Stomach (tissue), 9 donors: Measurements from ENCODE around the gene KRTAP10-5. TPM values are rescaled to one million over a fixed set of nuclear protein-coding genes. Genes with fewer than 3 reads are reported as not detected.
"Not testable (repeated sequence)": the region's sequence is repeated elsewhere in the genome, so short reads cannot be mapped to it uniquely, and the experiment has no call there.

Experiments
- DNase-seq, 2 donors: peaks; one replicate each; pipeline versions ENCODE4 v3.0.0 to v3.0.0-alpha.2; 2013 to 2019
- H3K27ac ChIP-seq, 5 donors: fragments of 200-600 bp in 4 of 5; sonication (generic) in 4 of 5; one replicate each; pipeline ENCODE4 v1.5.1; 2013 to 2019; ENCODE audit warnings: mild to moderate bottlenecking in 1 of 5, moderate library complexity in 1 of 5
- H3K27me3 ChIP-seq, 3 donors: fragments of 200-600 bp; sonication (generic); one replicate each; pipeline ENCODE4 v1.5.1; 2017 to 2019; ENCODE audit warnings: mixed run types in 1 of 3
- H3K36me3 ChIP-seq, 4 donors: fragments of 200-600 bp; sonication (generic); 1 replicate in 3 of 4; 2 replicates in 1 of 4; pipeline ENCODE4 v1.5.1; 2016 to 2019
- H3K4me1 ChIP-seq, 4 donors: fragments of 200-600 bp; sonication (generic); one replicate each; pipeline ENCODE4 v1.5.1; 2016 to 2019
- H3K4me3 ChIP-seq, 4 donors: fragments of 200-600 bp; sonication (generic) in 3 of 4; one replicate each; pipeline ENCODE4 v1.5.1; 2016 to 2019; ENCODE audit warnings: mild to moderate bottlenecking in 1 of 4
- H3K9me3 ChIP-seq, 4 donors: fragments of 200-600 bp; sonication (generic); one replicate each; pipeline ENCODE4 v1.5.1; 2016 to 2019
- CTCF ChIP-seq, 7 experiments: fragments of 450-650 bp in 4 of 7; fragments of 200-600 bp in 3 of 7; sonication (generic) in 3 of 7; IDR thresholded peaks; one replicate each; pipeline ENCODE4 v1.5.1; 2016 to 2019; ENCODE audit warnings: antibody characterized with exemption in 7 of 7, control low read depth in 2 of 7, mild to moderate bottlenecking in 1 of 7
- EP300 ChIP-seq: sonication (generic); formaldehyde crosslinking; IDR thresholded peaks from one replicate; pipeline ENCODE4 v1.6.1; 2017; ENCODE audit warnings: antibody characterized with exemption
- POLR2A ChIP-seq, 4 donors: fragments of 450-650 bp; IDR thresholded peaks; one replicate each; pipeline ENCODE4 v1.6.1; 2016; ENCODE audit warnings: antibody characterized with exemption in 4 of 4, control low read depth in 2 of 4, mild to moderate bottlenecking in 1 of 4, moderate library complexity in 1 of 4
- POLR2AphosphoS5 ChIP-seq, 3 donors: sonication (generic); formaldehyde crosslinking; IDR thresholded peaks; one replicate each; pipeline ENCODE4 v1.6.1; 2016; ENCODE audit warnings: antibody characterized with exemption in 3 of 3
- WGBS, 5 donors: extraction: QIAGEN DNeasy Blood & Tissue Kit in 3 of 5; methylation state at CpG; one replicate each; pipeline versions ENCODE4 v1.1.5 to v1.1.7; 2013 to 2018; 5-methylcytosine and 5-hydroxymethylcytosine counted together
- intact Hi-C: fragments of 100-400 bp; cut with DNase I; formaldehyde crosslinking; loops from one replicate; pipeline ENCODE4 v1.15.1; 2023; ENCODE audit warnings: low total_unique reads
- polyA plus RNA-seq, 3 donors: library from polyadenylated mRNA; stranded (reverse); fragments of 200-250 nt; gene quantifications; one replicate each; pipeline ENCODE4 v1.2.3, GENCODE V29; 2013
- total RNA-seq, 5 donors: library from RNA; depleted of rRNA; stranded (reverse); fragments of >200 nt; gene quantifications; one replicate each; pipeline versions ENCODE4 v1.1.0 to v1.2.3, GENCODE V29; 2014 to 2016
- donor health status: healthy with polysubstance abuse.
- donor health status: Bipolar disorder and iron deficiency.
- donor health status: healthy.

Gene KRTAP10-5
- total and polyA plus RNA-seq, 8 donors: 0.10 TPM; not detected in 7

GRCh38 chr21:44575307-44576024 is 4.9 kb downstream of the KRTAP10-5 start:
- Histone ChIP-seq H3K4me3 (no peak overlapping the region), H3K4me1 (peaks cover 0 to 19% (median 10%) of the 10 kb centered on the region in 4 donors), H3K27ac (no peak overlapping the region), H3K27me3 (peaks cover 0 to 47% (median 5%) of the 10 kb centered on the region in 3 donors), H3K9me3 (peaks cover 0 to 32% (median 31%) of the 10 kb centered on the region in 4 donors), H3K36me3 (no peaks in the 10 kb centered on the region)
- no peak for TF ChIP-seq POLR2AphosphoS5 (IDR thresholded peaks at IDR 0.05)
- TF ChIP-seq CTCF (IDR thresholded peaks at IDR 0.05): no peak
- no peak for TF ChIP-seq EP300
- no peak for TF ChIP-seq POLR2A (IDR thresholded peaks at IDR 0.05)
- no peak for DNase-seq
- intact Hi-C loops: no loop called here
- 84 to 90% (median 88%) methylated on average over 20 of the region's 20 CpGs for WGBS, 5 donors

GRCh38 chr21:44574457-44575306 is 5.7 kb downstream of the KRTAP10-5 start:
- TF ChIP-seq CTCF (IDR thresholded peaks at IDR 0.05) (peak in 1 of 7 experiments; percentile 7), EP300 (no peak)
- no peaks in the 10 kb centered on the region for H3K36me3 ChIP-seq
- intact Hi-C loops: no loop called here
- peaks cover 0 to 19% (median 10%) of the 10 kb centered on the region in 4 donors for H3K4me1 ChIP-seq
- 16 to 36% (median 19%) methylated on average over 17 to 21 of the region's 21 CpGs for WGBS, 5 donors
- no peak overlapping the region for H3K27ac ChIP-seq
- peak; percentile 48 to 62 for DNase-seq
- H3K27me3 ChIP-seq: peaks cover 0 to 45% (median 5%) of the 10 kb centered on the region in 3 donors
- H3K4me3 ChIP-seq: no peak overlapping the region
- H3K9me3 ChIP-seq: peaks cover 0 to 29% (median 26%) of the 10 kb centered on the region in 4 donors

- Histone ChIP-seq H3K27me3 (peaks cover 0 to 41% (median 5%) of the 10 kb centered on the region in 3 donors), H3K4me1 (peaks cover 0 to 19% (median 10%) of the 10 kb centered on the region in 4 donors), H3K9me3 (peaks cover 0 to 29% (median 26%) of the 10 kb centered on the region in 4 donors)
- H3K4me3 ChIP-seq, H3K27ac ChIP-seq, DNase-seq, intact Hi-C loops, H3K36me3 ChIP-seq: not testable (repeated sequence)
- WGBS, 5 donors: 41 to 60% (median 44%) methylated on average over 16 to 22 of the region's 25 CpGs
Observed at GRCh38 chr21:44573630-44574456, 6.6 kb downstream of the KRTAP10-5 start, which contains the start of gene KRTAP10-4. KRTAP10-4 (plus strand) TSS chr21:44573729; CDS start chr21:44573759, 30 bp downstream.

GRCh38 chr21:44572959-44573583 is 7.3 kb downstream of the KRTAP10-5 start:
- H3K4me3 ChIP-seq: no peak overlapping the region
- WGBS, 5 donors: 62 to 78% (median 66%) methylated on average over 15 of the region's 15 CpGs
- intact Hi-C loops: no loop called here
- peaks cover 0 to 19% (median 10%) of the 10 kb centered on the region in 4 donors for H3K4me1 ChIP-seq
- TF ChIP-seq CTCF (IDR thresholded peaks at IDR 0.05) (no peak), POLR2AphosphoS5 (IDR thresholded peaks at IDR 0.05) (no peak), EP300 (no peak)
- peaks cover 0 to 29% (median 26%) of the 10 kb centered on the region in 4 donors for H3K9me3 ChIP-seq
- no peak for DNase-seq
- no peak overlapping the region for H3K27ac ChIP-seq
- H3K27me3 ChIP-seq: peaks cover 0 to 44% (median 5%) of the 10 kb centered on the region in 3 donors
- no peaks in the 10 kb centered on the region for H3K36me3 ChIP-seq
